Measurements from ENCODE around the gene EHMT2. TPM values are rescaled to one million over a fixed set of nuclear protein-coding genes. Genes with fewer than 3 reads are reported as not detected.
A peak's percentile ranks its signal among the peaks of the same experiment; 100 is the strongest.
"Not testable (repeated sequence)": the region's sequence is repeated elsewhere in the genome, so short reads cannot be mapped to it uniquely, and the experiment has no call there.

EHMT2 gene
- total RNA-seq, 1 donor from 2014 or later, result 35.8 TPM

GRCh38 chr6:31871046-31871659 is 26.3 kb downstream of the EHMT2 start:
- Mint-ChIP-seq H3K4me3 (ENCODE audit: unreplicated experiment) (no peak overlapping the region), H3K9me3 (ENCODE audit: unreplicated experiment) (no peaks in the 10 kb centered on the region), H3K27me3 (ENCODE audit: low read depth, unreplicated experiment) (peaks cover 10% of the 10 kb centered on the region), H3K36me3 (ENCODE audit: low read depth, unreplicated experiment) (no peaks in the 10 kb centered on the region), H3K27ac (ENCODE audit: unreplicated experiment) (peak overlapping the region; percentile 77), H3K4me1 (ENCODE audit: low read depth, unreplicated experiment) (peaks cover 11% of the 10 kb centered on the region)
- Histone ChIP-seq H3K36me3 (ENCODE audit: insufficient read depth, low read length) (no peaks in the 10 kb centered on the region), H3K4me1 (ENCODE audit: insufficient read depth, low read length) (no peaks in the 10 kb centered on the region), H3K27ac (ENCODE audit: low read depth, low read length) (no peak overlapping the region), H3K79me2 (ENCODE audit: insufficient read depth, low read length) (no peaks in the 10 kb centered on the region), H3K9me3 (ENCODE audit: insufficient read depth, low read depth, low read length) (no peaks in the 10 kb centered on the region), H3K9ac (ENCODE audit: low read length) (no peak overlapping the region), H3K4me3 (ENCODE audit: insufficient read depth, low read depth, low read length) (no peak overlapping the region), H3K27me3 (ENCODE audit: insufficient read depth, low read length) (no peaks in the 10 kb centered on the region), H4K20me1 (ENCODE audit: insufficient read depth, low read length) (no peaks in the 10 kb centered on the region), H3K4me2 (ENCODE audit: low read length) (no peak overlapping the region), H2AFZ (ENCODE audit: low read depth, low read length) (peak overlapping the region; percentile 73)
- TF ChIP-seq, protein P1, sequence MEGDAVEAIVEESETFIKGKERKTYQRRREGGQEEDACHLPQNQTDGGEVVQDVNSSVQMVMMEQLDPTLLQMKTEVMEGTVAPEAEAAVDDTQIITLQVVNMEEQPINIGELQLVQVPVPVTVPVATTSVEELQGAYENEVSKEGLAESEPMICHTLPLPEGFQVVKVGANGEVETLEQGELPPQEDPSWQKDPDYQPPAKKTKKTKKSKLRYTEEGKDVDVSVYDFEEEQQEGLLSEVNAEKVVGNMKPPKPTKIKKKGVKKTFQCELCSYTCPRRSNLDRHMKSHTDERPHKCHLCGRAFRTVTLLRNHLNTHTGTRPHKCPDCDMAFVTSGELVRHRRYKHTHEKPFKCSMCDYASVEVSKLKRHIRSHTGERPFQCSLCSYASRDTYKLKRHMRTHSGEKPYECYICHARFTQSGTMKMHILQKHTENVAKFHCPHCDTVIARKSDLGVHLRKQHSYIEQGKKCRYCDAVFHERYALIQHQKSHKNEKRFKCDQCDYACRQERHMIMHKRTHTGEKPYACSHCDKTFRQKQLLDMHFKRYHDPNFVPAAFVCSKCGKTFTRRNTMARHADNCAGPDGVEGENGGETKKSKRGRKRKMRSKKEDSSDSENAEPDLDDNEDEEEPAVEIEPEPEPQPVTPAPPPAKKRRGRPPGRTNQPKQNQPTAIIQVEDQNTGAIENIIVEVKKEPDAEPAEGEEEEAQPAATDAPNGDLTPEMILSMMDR (IDR thresholded peaks at IDR 0.05; ENCODE audit: insufficient read depth, low read depth, low read length), result no peak
- TF ChIP-seq EZH2 (IDR thresholded peaks at IDR 0.05; ENCODE audit: insufficient read depth, low read length), result no peak
- FAIRE-seq (no peak), DNase-seq (ENCODE audit: low read depth) (peak; percentile 11)

GRCh38 chr6:31870385-31870921 is 27.0 kb downstream of the EHMT2 start:
- Histone ChIP-seq H3K27me3 (ENCODE audit: insufficient read depth, low read length) (no peaks in the 10 kb centered on the region), H3K9ac (ENCODE audit: low read length) (no peak overlapping the region), H3K4me1 (ENCODE audit: insufficient read depth, low read length) (no peaks in the 10 kb centered on the region), H2AFZ (ENCODE audit: low read depth, low read length) (no peak overlapping the region), H3K27ac (ENCODE audit: low read depth, low read length) (no peak overlapping the region), H3K9me3 (ENCODE audit: insufficient read depth, low read depth, low read length) (no peaks in the 10 kb centered on the region), H3K4me2 (ENCODE audit: low read length) (no peak overlapping the region), H3K79me2 (ENCODE audit: insufficient read depth, low read length) (no peaks in the 10 kb centered on the region), H3K4me3 (ENCODE audit: insufficient read depth, low read depth, low read length) (no peak overlapping the region), H4K20me1 (ENCODE audit: insufficient read depth, low read length) (no peaks in the 10 kb centered on the region), H3K36me3 (ENCODE audit: insufficient read depth, low read length) (no peaks in the 10 kb centered on the region)
- Mint-ChIP-seq H3K27me3 (ENCODE audit: low read depth, unreplicated experiment) (peaks cover 7% of the 10 kb centered on the region), H3K9me3 (ENCODE audit: unreplicated experiment) (no peaks in the 10 kb centered on the region), H3K4me1 (ENCODE audit: low read depth, unreplicated experiment) (peaks cover 8% of the 10 kb centered on the region), H3K27ac (ENCODE audit: unreplicated experiment) (no peak overlapping the region), H3K4me3 (ENCODE audit: unreplicated experiment) (no peak overlapping the region), H3K36me3 (ENCODE audit: low read depth, unreplicated experiment) (no peaks in the 10 kb centered on the region)
- FAIRE-seq (no peak), DNase-seq (ENCODE audit: low read depth) (no peak)
- TF ChIP-seq, protein P1 (IDR thresholded peaks at IDR 0.05; ENCODE audit: insufficient read depth, low read depth, low read length), result no peak
- no peak for TF ChIP-seq EZH2 (IDR thresholded peaks at IDR 0.05; ENCODE audit: insufficient read depth, low read length)

DNA sequence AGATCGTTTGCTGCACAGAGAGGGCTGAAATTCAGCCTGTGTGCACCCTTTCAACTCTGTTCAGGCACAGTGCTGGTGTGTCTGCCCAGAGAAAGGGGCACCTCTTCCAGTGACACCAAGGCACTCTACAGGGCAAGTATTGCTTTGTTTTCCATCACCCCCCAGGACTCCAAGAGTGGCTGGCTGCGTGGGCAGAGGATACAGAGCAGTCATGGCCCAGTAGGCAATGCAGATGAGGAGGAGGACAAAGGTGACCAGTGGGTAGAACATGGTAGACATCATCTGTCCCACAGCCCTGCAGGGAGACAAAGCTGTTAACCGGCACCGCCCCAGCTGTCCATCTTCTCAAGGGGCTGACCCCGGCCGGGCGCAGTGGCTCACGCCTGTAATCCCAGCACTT is 28.2 kb downstream of the EHMT2 start:
- Histone ChIP-seq H3K27me3 (ENCODE audit: insufficient read depth, low read length) (no peaks in the 10 kb centered on the region), H2AFZ (ENCODE audit: low read depth, low read length) (no peak overlapping the region), H3K4me1 (ENCODE audit: insufficient read depth, low read length) (peaks cover under 1% of the 10 kb centered on the region), H3K79me2 (ENCODE audit: insufficient read depth, low read length) (no peaks in the 10 kb centered on the region), H3K36me3 (ENCODE audit: insufficient read depth, low read length) (no peaks in the 10 kb centered on the region), H4K20me1 (ENCODE audit: insufficient read depth, low read length) (no peaks in the 10 kb centered on the region), H3K4me2 (ENCODE audit: low read length) (no peak overlapping the region), H3K27ac (ENCODE audit: low read depth, low read length) (no peak overlapping the region), H3K4me3 (ENCODE audit: insufficient read depth, low read depth, low read length) (no peak overlapping the region), H3K9ac (ENCODE audit: low read length) (no peak overlapping the region), H3K9me3 (ENCODE audit: insufficient read depth, low read depth, low read length) (no peaks in the 10 kb centered on the region)
- FAIRE-seq (no peak), DNase-seq (ENCODE audit: low read depth) (no peak)
- Mint-ChIP-seq H3K27ac (ENCODE audit: unreplicated experiment) (no peak overlapping the region), H3K36me3 (ENCODE audit: low read depth, unreplicated experiment) (no peaks in the 10 kb centered on the region), H3K9me3 (ENCODE audit: unreplicated experiment) (no peaks in the 10 kb centered on the region), H3K4me1 (ENCODE audit: low read depth, unreplicated experiment) (peaks cover 8% of the 10 kb centered on the region), H3K27me3 (ENCODE audit: low read depth, unreplicated experiment) (peaks cover 7% of the 10 kb centered on the region), H3K4me3 (ENCODE audit: unreplicated experiment) (no peak overlapping the region)
- TF ChIP-seq EZH2 (IDR thresholded peaks at IDR 0.05; ENCODE audit: insufficient read depth, low read length), result no peak
- TF ChIP-seq, protein P1 (IDR thresholded peaks at IDR 0.05; ENCODE audit: insufficient read depth, low read depth, low read length), result no peak

DNA sequence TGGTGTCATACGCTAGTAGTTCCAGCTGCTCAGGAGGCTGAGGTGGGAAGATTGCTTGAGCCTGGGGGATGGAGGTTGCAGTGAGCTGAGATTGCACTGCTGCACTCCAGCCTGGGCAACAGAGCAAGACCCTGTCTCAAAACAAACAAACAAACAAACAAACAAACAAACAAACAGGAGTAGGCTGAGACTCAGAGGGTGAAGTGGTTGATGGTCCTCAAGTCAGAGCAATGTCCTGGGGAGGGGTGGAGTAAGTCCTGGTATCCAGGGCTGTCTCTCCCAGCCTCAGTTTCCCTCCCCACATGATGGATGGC is 28.9 kb downstream of the EHMT2 start:
- H3K9me3 ChIP-seq (ENCODE audit: insufficient read depth, low read depth, low read length); H3K27ac ChIP-seq (ENCODE audit: low read depth, low read length); H3K9me3 Mint-ChIP-seq (ENCODE audit: unreplicated experiment); H2AFZ ChIP-seq (ENCODE audit: low read depth, low read length); H3K79me2 ChIP-seq (ENCODE audit: insufficient read depth, low read length); H3K4me3 ChIP-seq (ENCODE audit: insufficient read depth, low read depth, low read length); H4K20me1 ChIP-seq (ENCODE audit: insufficient read depth, low read length); FAIRE-seq; DNase-seq (ENCODE audit: low read depth); H3K4me1 Mint-ChIP-seq (ENCODE audit: low read depth, unreplicated experiment); H3K4me1 ChIP-seq (ENCODE audit: insufficient read depth, low read length); H3K9ac ChIP-seq (ENCODE audit: low read length); H3K4me2 ChIP-seq (ENCODE audit: low read length); H3K27me3 ChIP-seq (ENCODE audit: insufficient read depth, low read length); H3K27ac Mint-ChIP-seq (ENCODE audit: unreplicated experiment); H3K27me3 Mint-ChIP-seq (ENCODE audit: low read depth, unreplicated experiment); H3K36me3 ChIP-seq (ENCODE audit: insufficient read depth, low read length); H3K4me3 Mint-ChIP-seq (ENCODE audit: unreplicated experiment); H3K36me3 Mint-ChIP-seq (ENCODE audit: low read depth, unreplicated experiment): not testable (repeated sequence)

Measured in astrocyte (in vitro differentiated cells and primary cell).